ENCODE results near the gene NUDT22. TPM values are rescaled to one million over a fixed set of nuclear protein-coding genes. Genes with fewer than 3 reads are reported as not detected.
A peak's percentile ranks its signal among the peaks of the same experiment; 100 is the strongest.

NUDT22 gene
- total RNA-seq, 1 donor from 2014 or later: 47.8 TPM

GRCh38 chr11:64263947-64264317, 37.9 kb downstream of the NUDT22 start:
- ATAC-seq (no peak), DNase-seq (no peak)
- no peaks in the 10 kb centered on the region for H3K27me3 ChIP-seq
- H3K36me3 ChIP-seq: peaks cover 61% of the 10 kb centered on the region
- H3K4me3 ChIP-seq: no peak overlapping the region
- H3K4me1 ChIP-seq: peaks cover 20% of the 10 kb centered on the region
- intact Hi-C loops (cut with DNase I): no loop called here
- H3K27ac ChIP-seq: no peak overlapping the region
- H3K9me3 ChIP-seq: no peaks in the 10 kb centered on the region
- TF ChIP-seq CTCF (IDR thresholded peaks at IDR 0.05): no peak

GRCh38 chr11:64264371-64264852, 38.3 kb downstream of the NUDT22 start:
- ATAC-seq (no peak), DNase-seq (no peak)
- intact Hi-C loops (cut with DNase I): no loop called here
- TF ChIP-seq CTCF (IDR thresholded peaks at IDR 0.05): no peak
- H3K4me3 ChIP-seq: no peak overlapping the region
- H3K9me3 ChIP-seq: no peaks in the 10 kb centered on the region
- H3K4me1 ChIP-seq: peaks cover 20% of the 10 kb centered on the region
- H3K27ac ChIP-seq: no peak overlapping the region
- H3K36me3 ChIP-seq: peaks cover 56% of the 10 kb centered on the region
- H3K27me3 ChIP-seq: no peaks in the 10 kb centered on the region

GRCh38 chr11:64265176-64266160, 39.4 kb downstream of the NUDT22 start:
- Histone ChIP-seq H3K27ac (no peak overlapping the region), H3K27me3 (no peaks in the 10 kb centered on the region), H3K4me3 (no peak overlapping the region), H3K9me3 (no peaks in the 10 kb centered on the region), H3K4me1 (peaks cover 20% of the 10 kb centered on the region), H3K36me3 (peaks cover 54% of the 10 kb centered on the region)
- ATAC-seq: no peak
- DNase-seq: no peak
- intact Hi-C loops (cut with DNase I): no loop called here
- no peak for TF ChIP-seq CTCF (IDR thresholded peaks at IDR 0.05)

- DNase-seq (no peak), ATAC-seq (no peak)
- peaks cover 20% of the 10 kb centered on the region for H3K4me1 ChIP-seq
- no peak for TF ChIP-seq CTCF (IDR thresholded peaks at IDR 0.05)
- H3K27ac ChIP-seq: peak overlapping the region; percentile 92
- intact Hi-C loops (cut with DNase I): no loop called here
- H3K36me3 ChIP-seq: peaks cover 49% of the 10 kb centered on the region
- no peak overlapping the region for H3K4me3 ChIP-seq
- H3K9me3 ChIP-seq: no peaks in the 10 kb centered on the region
- H3K27me3 ChIP-seq: no peaks in the 10 kb centered on the region
These were observed 40.3 kb downstream of the NUDT22 start for GRCh38 chr11:64266339-64266738.

GRCh38 chr11:64267207-64267945, 41.3 kb downstream of the NUDT22 start:
- peaks cover 26% of the 10 kb centered on the region for H3K4me1 ChIP-seq
- no peaks in the 10 kb centered on the region for H3K9me3 ChIP-seq
- intact Hi-C loops (cut with DNase I): no loop called here
- no peaks in the 10 kb centered on the region for H3K27me3 ChIP-seq
- TF ChIP-seq CTCF (IDR thresholded peaks at IDR 0.05): no peak
- H3K36me3 ChIP-seq: peaks cover 38% of the 10 kb centered on the region
- H3K4me3 ChIP-seq: peak overlapping the region; percentile 73
- H3K27ac ChIP-seq: peak overlapping the region; percentile 92
- DNase-seq: no peak
- ATAC-seq: no peak

Measured in upper lobe of right lung (tissue), 1 donor.